ENCODE results near the gene ATXN1.
A peak's percentile ranks its signal among the peaks of the same experiment; 100 is the strongest.
"Not testable (repeated sequence)": the region's sequence is repeated elsewhere in the genome, so short reads cannot be mapped to it uniquely, and the experiment has no call there.

Gene ATXN1

DNA sequence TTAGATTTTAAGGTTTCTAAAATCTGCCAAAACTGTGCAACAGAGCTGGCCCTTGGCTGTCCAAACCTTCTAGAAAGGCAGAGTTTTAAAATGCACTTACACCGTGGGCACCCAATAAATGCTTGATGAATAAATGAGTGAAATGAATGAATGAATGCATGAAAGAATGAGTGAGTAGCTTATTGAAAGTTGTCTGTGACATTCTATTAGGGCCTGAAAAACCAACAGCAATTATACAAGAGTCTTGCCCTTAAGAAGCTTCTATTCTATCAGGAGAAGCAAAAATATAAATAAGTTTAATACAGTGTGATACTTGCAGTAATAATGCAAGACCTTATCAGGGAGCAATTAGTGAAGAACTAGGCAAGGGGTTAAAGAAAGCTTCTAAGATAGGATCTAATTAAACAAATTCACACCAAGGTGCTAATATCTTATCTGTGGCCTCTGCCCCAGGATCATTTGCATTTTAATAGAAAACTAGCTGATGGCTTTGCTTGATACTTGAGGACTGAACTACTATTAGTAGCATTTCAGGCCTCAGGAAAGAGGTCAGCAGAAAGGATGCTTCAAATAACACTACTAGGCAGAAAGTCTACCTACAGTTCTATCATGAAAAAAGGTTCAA is 292.2 kb downstream of the ATXN1 start:
- no peak for DNase-seq

GRCh38 chr6:16466800-16467553 is 294.3 kb downstream of the ATXN1 start:
- no peak for DNase-seq

GRCh38 chr6:16464045-16464444 is 297.2 kb downstream of the ATXN1 start:
- DNase-seq = no peak

DNA sequence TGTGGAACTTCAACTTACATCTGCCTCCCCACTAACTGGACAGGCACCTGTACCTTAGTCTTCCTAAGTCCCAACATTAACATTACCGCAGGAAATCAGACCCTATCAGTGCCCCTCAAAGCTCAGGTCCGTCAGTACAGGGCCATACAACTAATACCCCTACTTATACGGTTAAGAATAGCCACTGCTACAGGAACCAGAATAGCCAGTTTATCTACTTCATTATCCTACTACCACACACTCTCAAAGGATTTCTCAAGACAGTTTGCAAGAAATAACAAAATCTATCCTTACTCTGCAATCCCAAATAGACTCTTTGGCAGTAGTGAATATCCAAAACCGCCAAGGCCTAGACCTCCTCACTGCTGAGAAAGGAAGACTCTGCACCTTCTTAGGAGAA is 298.0 kb downstream of the ATXN1 start:
- not testable (repeated sequence) for DNase-seq

DNA sequence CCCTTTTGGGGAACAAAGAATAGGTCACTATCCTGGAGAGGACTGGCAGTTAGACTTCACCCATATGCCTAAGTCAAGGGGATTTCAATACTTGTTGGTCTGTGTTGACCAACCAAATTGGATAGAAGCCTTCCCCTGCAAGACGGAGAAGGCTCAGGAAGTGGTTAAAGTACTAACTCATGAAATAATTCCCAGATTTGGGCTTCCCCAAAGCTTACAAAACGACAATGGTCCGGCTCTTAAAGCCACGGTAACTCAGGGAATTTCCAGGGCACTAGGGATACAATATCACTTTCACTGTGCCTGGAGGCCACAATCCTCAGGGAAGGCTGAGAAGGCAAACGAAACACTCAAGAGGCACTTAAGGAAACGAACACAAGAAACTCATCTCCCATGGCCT is 299.8 kb downstream of the ATXN1 start:
- DNase-seq = no peak

DNA sequence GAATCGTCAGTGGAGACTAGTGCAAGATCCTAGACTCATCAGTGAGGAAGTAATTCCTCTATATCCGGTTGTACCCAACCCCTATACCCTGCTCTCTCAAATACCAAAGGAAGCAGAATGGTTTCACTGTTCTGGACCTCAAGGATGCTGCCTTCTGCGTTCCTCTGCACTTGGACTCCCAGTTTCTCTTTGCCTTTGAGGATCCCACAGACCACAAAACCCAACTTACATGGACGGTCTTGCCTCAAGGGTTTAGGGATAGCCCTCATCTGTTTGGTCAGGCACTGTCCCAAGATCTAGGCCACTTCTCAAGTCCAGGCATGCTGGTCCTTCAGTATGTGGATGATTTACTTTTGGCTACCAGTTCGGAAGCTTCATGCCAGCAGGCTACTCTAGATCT is 301.8 kb downstream of the ATXN1 start:
- not testable (repeated sequence) for DNase-seq

- DNase-seq = no peak
Measured at GRCh38 chr6:16452348-16452747, 308.9 kb downstream of the ATXN1 start.

DNA sequence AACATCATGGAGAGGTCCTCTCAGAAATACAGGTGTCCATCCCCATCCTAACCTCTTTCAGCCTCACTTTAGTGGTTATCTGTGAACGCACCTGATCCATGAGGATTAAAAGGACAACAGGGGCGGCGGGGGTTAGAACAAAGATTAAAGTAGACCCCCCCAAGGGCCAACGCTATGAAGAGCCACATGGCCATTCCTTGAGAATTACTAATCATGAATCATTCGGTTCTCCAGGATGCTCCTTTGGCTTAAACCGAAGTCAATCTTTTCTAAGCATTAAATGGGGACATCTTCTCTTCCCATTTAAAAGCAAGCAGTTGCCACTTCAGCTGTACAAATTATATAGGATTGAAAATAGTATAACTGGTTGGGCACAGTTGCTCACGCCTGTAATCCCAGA is 310.4 kb downstream of the ATXN1 start:
- DNase-seq = no peak

- DNase-seq = no peak
Measured at GRCh38 chr6:16450285-16450684, 311.0 kb downstream of the ATXN1 start.

DNA sequence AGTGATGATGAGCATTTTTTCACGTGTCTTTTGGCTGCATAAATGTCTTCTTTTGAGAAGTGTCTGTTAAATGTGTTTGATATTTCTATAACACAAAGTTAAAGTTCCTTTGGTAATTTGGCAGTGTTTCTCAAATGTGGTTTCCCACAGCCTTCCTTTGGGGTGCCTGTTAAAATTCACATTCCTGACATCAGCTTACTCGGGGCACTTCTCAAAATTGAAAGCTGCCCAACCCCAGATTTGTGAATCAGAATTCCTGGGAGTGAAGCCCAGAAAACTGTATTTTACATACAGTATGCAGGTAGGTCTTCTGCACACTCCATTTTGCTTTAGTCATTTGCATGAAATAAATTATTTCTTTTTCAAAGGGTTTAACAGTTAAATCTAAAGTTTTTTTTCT is 315.0 kb downstream of the ATXN1 start:
- no peak for DNase-seq

- no peak for DNase-seq
Measured at GRCh38 chr6:16442031-16442430, 319.2 kb downstream of the ATXN1 start.

- no peak for DNase-seq
Measured at GRCh38 chr6:16441262-16441661, 320.0 kb downstream of the ATXN1 start.

GRCh38 chr6:16440636-16441212 is 320.5 kb downstream of the ATXN1 start:
- no peak for DNase-seq

DNA sequence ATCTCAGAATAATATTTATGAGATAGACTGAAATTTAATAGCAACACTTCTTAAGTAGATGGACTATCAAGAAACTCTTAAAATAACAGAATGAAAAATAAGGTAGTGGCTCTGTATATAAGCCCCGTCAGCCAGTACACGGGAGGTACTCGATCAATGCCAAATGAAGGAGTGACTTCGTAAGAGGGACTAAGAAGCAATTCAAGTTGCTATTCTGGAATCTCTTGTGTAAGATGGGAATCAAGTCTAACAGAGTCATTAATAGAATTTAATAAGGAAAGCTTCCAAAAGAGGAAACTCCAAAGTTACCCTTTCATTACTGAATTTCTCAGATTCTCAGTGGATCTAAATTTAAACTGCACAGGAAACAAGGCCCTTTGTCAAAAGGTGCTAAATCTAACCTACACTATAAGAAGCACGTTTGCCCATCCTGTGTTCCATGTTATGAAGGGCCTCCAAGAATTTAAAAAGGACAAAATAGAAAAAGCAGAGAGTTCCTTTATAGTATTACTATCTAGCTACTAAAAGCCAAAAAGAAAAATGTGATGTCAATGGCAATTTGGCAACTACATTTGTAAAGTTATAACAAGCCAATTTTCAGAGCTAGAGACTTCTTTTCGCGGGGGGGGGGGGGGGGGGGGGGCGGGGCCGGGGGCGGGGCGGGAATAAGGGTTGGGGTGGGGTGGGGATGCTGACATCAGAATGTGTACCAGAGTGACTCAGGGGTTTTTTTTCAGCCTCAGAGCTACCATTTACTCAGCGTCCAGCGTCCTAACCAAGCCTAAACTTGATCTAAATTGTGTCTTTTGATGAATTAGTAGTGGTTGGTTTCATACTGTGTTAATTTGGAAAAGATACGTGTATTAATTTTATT is 322.3 kb downstream of the ATXN1 start:
- DNase-seq = no peak

GRCh38 chr6:16437984-16438383 is 323.3 kb downstream of the ATXN1 start:
- DNase-seq = no peak

DNA sequence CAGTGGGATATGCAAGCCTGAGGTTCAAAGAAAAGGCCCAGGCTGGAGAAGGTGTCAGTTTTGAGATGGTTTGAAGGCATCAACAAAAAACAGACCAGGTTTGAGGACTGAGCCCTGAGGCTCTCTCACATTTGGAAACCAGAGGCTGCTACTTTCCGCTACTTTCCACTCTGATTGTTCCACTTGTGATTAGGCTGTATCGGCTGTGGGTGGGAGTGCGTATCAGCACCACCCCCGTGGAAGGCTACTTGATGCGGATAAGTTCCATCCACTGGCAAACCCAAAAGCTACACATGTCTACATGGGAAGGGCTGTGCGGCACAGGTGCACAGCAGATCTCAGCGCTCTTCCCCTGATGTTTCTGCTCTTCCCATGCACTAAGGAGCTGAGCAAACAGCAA is 324.2 kb downstream of the ATXN1 start:
- DNase-seq = no peak

DNA sequence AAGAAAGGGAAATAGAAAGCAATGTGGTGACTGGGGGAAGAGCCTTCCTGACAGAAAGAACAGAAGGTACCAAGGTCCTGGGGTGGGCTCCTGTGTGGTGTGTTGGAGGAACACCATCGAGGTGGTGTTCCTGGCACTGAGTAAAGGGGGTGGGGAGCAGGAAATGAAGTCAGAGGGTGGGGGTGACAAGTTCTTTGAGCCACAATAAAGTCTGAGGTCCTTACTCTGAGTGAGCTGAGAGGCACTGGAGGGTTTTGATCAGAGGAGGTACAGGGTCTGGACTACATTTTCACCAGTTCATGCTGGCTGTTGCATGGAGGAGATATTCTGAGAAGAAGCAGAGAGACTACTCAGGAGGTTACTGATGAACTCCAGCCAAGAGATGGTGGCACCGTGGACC is 324.7 kb downstream of the ATXN1 start:
- DNase-seq = no peak

DNA sequence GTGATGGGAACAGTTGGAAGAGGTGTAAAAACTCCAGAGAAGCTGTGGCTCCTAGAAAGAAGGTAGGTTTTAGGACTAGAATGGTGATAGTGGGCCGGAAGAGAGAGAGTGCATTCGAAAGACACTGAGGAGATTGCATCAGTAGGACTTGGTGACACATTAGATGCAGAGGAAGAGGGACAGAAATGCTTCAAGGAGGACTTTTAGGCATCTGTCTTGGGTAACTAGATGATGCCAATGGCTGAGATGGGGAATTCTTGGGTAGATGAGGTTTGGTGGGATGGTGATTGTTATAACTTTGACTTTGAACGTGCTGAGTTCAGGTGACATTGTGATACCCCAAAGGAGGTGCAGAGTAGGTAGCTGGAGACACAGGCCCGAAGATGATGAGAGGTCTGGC is 326.4 kb downstream of the ATXN1 start:
- no peak for DNase-seq

DNA sequence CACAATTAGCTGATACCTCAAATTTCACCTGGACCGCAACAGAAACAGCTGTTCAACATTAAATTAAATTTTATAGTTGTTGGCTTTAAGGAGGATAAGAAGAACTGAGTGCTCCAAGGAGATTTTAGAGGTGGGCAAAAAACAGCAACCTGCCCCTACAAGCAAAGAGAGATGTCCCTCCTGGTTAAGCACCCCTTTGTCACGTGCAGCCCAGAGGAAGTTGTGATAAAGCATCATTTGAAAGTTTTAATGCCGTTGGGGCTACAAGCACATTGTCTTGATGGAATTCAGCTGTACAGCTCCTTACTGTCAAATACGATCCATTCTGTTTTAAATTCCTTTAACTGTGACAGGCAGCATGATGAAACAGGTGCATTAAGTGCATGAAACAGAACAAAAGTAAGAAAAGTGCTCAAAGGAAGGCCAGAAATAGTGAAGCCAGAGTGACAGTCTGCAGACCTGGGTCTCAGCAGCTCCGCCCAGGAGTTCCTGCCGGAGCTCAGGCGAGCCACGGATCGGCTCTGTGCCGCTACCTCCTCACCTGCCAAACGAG is 327.8 kb downstream of the ATXN1 start:
- DNase-seq = no peak

DNA sequence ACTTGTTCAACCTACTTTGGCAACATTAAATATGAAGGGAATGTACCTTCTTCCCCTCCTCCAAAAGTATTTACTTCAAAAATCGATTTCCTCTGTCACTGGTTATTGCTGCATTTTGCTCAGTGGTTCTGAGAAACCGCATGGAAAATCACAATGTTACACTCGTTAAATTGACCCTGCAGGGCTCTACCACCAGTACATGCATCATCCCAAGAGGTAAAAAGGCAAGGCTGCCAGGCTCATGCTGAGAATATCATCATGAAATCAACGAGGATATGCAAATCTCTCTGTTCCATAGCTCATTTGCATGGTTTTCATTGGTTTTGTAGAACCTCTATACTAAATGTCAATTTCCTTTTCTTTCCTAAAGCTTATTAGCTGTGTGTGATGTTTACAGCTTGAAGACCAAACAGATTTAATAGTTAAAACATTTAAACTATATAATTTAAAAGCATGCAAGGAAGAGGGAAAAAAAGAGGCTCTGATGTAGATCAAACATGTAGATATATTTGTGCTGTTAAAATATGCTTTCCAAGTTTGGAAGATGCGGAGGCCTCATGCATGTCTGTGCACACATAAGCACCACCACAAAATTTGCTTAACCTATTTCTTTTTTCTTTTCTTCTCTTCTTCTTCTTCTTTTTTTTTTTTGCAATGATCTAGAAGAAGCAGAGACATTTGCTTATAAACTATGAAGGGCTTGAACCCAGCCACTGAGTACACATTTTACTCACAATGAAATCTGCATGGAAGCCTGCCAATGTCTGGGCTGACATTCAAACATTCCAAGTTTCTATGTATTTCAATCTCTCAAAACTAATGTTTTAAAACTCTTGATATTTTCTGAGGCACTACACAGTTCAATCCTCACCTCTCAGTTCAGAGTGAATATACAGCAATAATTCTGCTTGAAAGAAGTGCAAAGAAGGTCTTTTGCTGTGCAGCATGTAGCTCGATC is 328.9 kb downstream of the ATXN1 start:
- DNase-seq = peak; percentile 61

GRCh38 chr6:16431106-16431505 is 330.2 kb downstream of the ATXN1 start:
- no peak for DNase-seq
